Activated naive CD4-positive, alpha-beta T cell treated with anti-CD3 and anti-CD28 coated beads for 36 hours (primary cell): ENCODE measurements around the gene GRK1. TPM values are rescaled to one million over a fixed set of nuclear protein-coding genes. Genes with fewer than 3 reads are reported as not detected.
A peak's percentile ranks its signal among the peaks of the same experiment; 100 is the strongest.
"Not testable (repeated sequence)": the region's sequence is repeated elsewhere in the genome, so short reads cannot be mapped to it uniquely, and the experiment has no call there.

Experiments
- CTCF ChIA-PET: fragments of 350-600 bp; sonication (Branson Sonifier 250); formaldehyde crosslinking; loops from one replicate; lab custom pipeline; 2021; ENCODE audit warnings: antibody characterized with exemption; lab: Charles Lee
- DNase-seq: peaks from one replicate; pipeline ENCODE4 v3.0.0-alpha.2; 2020
- H3K27ac Mint-ChIP-seq: one replicate; pipeline ENCODE4 v1.8.0; 2021; ENCODE audit warnings: mild to moderate bottlenecking, mixed read lengths
- H3K27me3 Mint-ChIP-seq: one replicate; pipeline ENCODE4 v1.8.0; 2021; ENCODE audit warnings: low read depth, mixed read lengths
- H3K36me3 Mint-ChIP-seq: one replicate; pipeline ENCODE4 v1.8.0; 2021; ENCODE audit warnings: low read depth, mixed read lengths
- H3K4me1 Mint-ChIP-seq: one replicate; pipeline ENCODE4 v1.8.0; 2021; ENCODE audit warnings: low read depth, mixed read lengths
- H3K4me3 Mint-ChIP-seq: one replicate; pipeline ENCODE4 v1.8.0; 2021; ENCODE audit warnings: mild to moderate bottlenecking, moderate library complexity, mixed read lengths
- H3K9me3 Mint-ChIP-seq: one replicate; pipeline ENCODE4 v1.8.0; 2021; ENCODE audit warnings: mixed read lengths
- intact Hi-C: fragments of 100-400 bp; cut with micrococcal nuclease; formaldehyde crosslinking; loops from one replicate; pipeline ENCODE4 v1.15.1; 2023
- total RNA-seq, 2 experiments: library from RNA; stranded (reverse); gene quantifications; one replicate each; pipeline ENCODE4 v1.2.3, GENCODE V29; 2021

The GRK1 gene
- total RNA-seq, 2 experiments from 2014 or later = 0.10 TPM; not detected in 1

DNA sequence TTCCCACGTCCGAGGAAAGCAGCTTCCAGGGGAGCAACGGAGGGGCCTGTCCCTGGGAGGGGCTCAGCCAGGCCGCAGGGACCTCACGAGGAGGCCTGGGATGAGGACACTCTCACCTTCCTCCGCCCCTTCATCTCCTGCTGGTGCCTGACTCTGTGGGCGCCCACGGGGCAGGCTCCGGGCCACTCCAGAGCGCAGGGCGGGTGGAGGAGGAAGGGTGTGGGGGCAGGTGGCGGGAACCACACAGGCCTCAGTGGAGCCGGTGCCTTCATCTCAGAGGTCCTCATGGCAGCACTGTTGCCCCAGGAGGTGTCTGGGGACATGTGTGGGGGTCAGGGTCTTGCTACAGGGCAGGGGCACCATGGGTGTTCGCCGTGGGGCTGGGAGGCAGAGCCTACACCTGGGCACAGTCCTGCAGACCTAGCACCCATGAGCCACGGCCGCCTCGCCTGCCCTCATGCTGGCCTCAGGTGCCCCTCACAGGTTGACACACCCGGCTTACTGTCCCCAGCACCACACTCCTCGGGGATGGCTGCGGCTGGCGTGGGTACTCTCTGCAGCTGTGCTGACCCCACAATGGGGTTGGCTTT is 81.9 kb downstream of the GRK1 start:
- Mint-ChIP-seq H3K4me1 (no peaks in the 10 kb centered on the region), H3K4me3 (no peak overlapping the region), H3K27ac (no peak overlapping the region), H3K27me3 (peaks cover 3% of the 10 kb centered on the region), H3K9me3 (peaks cover 8% of the 10 kb centered on the region), H3K36me3 (no peaks in the 10 kb centered on the region)
- DNase-seq = no peak
- intact Hi-C loops = no loop called here
- CTCF ChIA-PET = no interaction called here

DNA sequence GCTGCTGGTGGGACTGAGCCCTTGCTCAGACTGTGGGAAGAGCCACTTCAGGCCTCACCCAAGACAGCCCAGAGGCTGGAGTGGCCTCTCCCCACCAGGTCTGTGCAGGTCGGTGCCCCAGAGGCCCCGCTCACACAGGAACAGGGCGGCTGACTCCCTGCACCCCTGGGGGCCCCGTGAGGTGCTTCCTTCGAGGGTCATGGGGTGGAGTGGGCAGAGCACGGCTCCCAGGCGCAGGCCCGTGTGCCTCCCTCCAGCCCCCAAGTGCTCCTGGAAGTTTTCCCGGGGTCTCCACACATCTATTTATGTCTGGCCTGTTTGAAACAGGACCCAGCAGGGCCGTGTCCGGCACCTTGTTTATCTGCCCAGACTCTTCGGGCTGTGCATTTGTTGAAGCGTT is 82.5 kb downstream of the GRK1 start:
- intact Hi-C loops = no loop called here
- Mint-ChIP-seq H3K4me1 (no peaks in the 10 kb centered on the region), H3K36me3 (no peaks in the 10 kb centered on the region), H3K4me3 (no peak overlapping the region), H3K27ac (no peak overlapping the region), H3K27me3 (peaks cover 3% of the 10 kb centered on the region), H3K9me3 (peaks cover 8% of the 10 kb centered on the region)
- DNase-seq = no peak
- CTCF ChIA-PET = interaction anchor here (0.9 kb wide), 1 partner anchor 8 kb away, joined by 3 read pairs; no protein-coding TSS in a partner anchor

DNA sequence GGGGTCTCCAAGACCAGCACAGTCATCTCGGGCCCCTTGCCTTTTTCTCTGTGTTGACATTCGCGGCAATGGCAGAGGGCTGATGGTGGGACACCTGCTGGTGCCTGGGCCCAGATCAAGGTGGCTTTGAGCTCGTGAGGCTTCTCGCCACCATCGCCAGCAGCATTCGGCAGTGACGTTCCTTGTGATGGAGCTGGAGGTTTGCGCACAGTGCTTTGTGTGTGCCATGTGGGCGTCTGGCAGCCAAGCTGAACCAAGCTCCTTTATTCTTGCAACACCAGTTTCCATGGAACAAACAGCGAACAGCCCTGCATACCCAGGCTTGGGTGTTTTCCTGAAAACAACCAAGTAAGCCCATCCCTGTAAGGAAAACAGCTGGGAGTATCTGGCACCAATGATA is 82.9 kb downstream of the GRK1 start:
- CTCF ChIA-PET = interaction anchor here (0.9 kb wide), 1 partner anchor 8 kb away, joined by 3 read pairs; no protein-coding TSS in a partner anchor
- Mint-ChIP-seq H3K36me3 (no peaks in the 10 kb centered on the region), H3K27me3 (peaks cover under 1% of the 10 kb centered on the region), H3K4me3 (no peak overlapping the region), H3K27ac (no peak overlapping the region), H3K4me1 (no peaks in the 10 kb centered on the region), H3K9me3 (peaks cover 8% of the 10 kb centered on the region)
- intact Hi-C loops = no loop called here
- DNase-seq = no peak

DNA sequence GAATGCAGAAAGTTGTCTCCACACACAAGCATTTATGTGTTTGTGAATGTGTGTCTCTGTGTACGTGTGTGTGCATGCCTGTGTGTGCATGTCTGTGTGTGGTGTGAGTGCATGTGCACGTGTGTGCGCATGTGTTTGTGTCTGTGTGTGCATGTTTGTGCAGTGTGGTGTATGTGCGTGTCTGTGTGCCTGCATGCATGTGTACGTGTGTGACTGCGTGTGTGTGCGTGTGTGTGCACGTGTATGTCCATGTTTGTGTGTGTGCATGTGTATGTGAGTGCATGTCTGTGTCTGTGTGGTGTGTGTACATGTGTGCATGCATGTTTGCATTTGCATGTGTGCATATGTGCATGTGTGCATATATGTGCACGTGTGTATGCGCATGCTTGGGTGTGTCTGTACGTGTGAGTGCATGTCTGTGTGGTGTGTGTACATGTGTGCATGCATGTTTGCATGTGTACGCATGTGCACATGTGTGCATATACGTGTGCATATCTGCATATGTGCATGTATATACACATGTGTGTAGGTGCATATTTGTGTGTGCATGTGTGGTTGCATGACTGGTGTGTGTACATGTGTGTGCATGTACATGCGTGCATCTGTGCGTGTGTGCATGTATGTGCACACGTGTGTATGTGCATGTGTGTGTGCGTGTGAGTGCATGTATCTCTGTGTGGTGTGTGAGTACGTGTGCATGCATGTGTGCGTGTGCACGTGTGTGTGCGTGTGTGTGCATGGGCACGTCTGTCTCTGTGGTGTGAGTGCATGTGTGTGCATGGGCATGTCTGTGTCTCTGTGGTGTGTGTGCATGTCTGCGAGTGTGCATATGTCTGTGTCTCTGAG is 83.8 kb downstream of the GRK1 start:
- CTCF ChIA-PET = interaction anchor here (0.9 kb wide), 1 partner anchor 9 kb away, joined by 3 read pairs; no protein-coding TSS in a partner anchor
- H3K27me3 Mint-ChIP-seq = no peaks in the 10 kb centered on the region
- H3K4me3 Mint-ChIP-seq = no peak overlapping the region
- H3K9me3 Mint-ChIP-seq = peaks cover 8% of the 10 kb centered on the region
- H3K36me3 Mint-ChIP-seq = no peaks in the 10 kb centered on the region
- no peak overlapping the region for H3K27ac Mint-ChIP-seq
- no peaks in the 10 kb centered on the region for H3K4me1 Mint-ChIP-seq
- intact Hi-C loops = no loop called here
- no peak for DNase-seq

DNA sequence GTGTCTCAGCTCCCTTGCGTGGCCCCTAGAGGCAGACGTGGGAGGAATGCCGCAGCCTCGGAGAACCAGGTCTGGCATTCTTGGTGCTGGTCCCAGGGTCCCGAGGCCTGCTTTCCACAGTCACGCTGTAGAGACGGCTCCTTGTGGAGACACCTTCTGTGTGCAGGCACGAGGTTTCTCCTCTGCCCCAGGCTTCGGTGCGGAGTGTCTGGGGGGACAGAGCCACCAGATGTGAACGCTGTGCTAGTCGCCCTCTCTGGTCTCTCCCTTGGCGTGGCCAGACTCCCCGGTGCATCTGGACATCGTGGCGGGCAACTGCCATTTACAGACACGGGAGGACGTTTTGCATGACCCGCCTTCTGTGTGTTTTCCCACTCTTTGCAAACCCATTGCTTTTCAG is 84.5 kb downstream of the GRK1 start:
- H3K9me3 Mint-ChIP-seq = peaks cover 8% of the 10 kb centered on the region
- CTCF ChIA-PET = no interaction called here
- no peak overlapping the region for H3K4me3 Mint-ChIP-seq
- intact Hi-C loops = no loop called here
- no peaks in the 10 kb centered on the region for H3K36me3 Mint-ChIP-seq
- H3K4me1 Mint-ChIP-seq = no peaks in the 10 kb centered on the region
- no peak for DNase-seq
- H3K27ac Mint-ChIP-seq = no peak overlapping the region
- H3K27me3 Mint-ChIP-seq = no peaks in the 10 kb centered on the region

DNA sequence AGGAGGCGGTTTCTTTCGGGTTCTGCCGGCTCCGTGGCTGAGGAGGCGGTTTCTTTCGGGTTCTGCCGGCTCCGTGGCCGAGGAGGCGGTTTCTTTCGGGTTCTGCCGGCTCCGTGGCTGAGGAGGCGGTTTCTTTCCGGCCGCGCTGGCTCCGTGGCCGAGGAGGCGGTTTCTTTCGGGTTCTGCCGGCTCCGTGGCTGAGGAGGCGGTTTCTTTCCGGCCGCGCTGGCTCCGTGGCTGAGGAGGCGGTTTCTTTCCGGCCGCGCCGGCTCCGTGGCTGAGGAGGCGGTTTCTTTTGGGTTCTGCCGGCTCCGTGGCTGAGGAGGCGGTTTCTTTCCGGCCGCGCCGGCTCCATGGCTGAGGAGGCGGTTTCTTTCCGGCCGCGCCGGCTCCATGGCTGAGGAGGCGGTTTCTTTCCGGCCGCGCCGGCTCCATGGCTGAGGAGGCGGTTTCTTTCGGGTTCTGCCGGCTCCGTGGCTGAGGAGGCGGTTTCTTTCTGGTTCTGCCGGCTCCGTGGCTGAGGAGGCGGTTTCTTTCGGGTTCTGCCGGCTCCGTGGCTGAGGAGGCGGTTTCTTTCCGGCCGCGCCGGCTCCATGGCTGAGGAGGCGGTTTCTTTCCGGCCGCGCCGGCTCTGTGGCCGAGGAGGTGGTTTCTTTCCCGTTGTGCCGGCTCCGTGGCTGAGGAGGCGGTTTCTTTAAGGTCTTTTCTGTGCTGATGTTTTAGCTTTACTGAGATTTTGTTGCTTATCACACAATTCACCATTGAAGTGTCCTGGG is 85.4 kb downstream of the GRK1 start:
- H3K4me1 Mint-ChIP-seq, H3K27me3 Mint-ChIP-seq, H3K27ac Mint-ChIP-seq, CTCF ChIA-PET, intact Hi-C loops, DNase-seq, H3K36me3 Mint-ChIP-seq, H3K4me3 Mint-ChIP-seq, H3K9me3 Mint-ChIP-seq: not testable (repeated sequence)

DNA sequence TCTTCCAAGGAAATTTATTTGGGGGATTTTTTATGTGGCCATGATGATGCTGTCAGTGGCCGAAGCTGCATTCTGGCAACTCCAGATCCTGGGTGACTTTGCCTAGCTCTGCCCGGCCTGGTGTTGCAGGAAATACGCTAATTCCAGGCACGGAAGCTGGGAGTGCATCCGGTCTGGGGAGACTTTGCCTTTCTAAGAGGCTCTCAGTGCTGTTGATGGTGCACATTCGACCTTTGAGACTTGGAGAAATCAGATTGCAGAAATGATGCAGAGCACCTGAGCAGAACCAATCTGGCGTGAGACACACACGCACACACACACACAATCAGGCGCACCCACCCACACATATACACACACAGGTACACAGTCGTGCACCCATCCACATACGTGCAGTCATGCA is 86.2 kb downstream of the GRK1 start:
- CTCF ChIA-PET = no interaction called here
- Mint-ChIP-seq H3K36me3 (no peaks in the 10 kb centered on the region), H3K4me3 (no peak overlapping the region), H3K9me3 (peaks cover 8% of the 10 kb centered on the region), H3K27ac (no peak overlapping the region), H3K27me3 (peaks cover 3% of the 10 kb centered on the region), H3K4me1 (peaks cover 4% of the 10 kb centered on the region)
- DNase-seq = no peak
- intact Hi-C loops = no loop called here

DNA sequence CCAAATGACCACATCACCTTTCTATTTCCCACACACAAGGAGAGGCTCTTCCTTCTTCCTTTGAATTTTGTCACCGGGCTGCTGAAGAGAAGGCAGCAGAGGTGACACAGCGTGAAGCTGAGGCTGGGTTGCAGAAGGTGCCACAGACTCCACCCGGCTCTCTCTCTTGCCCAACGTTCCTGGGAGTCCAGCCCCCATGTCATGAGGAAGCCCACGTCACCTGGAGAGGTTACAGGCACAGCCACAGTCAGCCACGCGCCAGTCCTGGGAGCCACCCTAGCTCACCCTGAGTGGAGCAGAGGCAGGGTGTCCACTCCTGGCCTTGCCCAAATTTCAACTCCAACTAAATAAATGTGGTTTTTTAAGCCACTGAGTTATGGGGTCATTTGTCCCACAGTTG is 87.2 kb downstream of the GRK1 start:
- no peak for DNase-seq
- CTCF ChIA-PET = no interaction called here
- Mint-ChIP-seq H3K27ac (no peak overlapping the region), H3K4me1 (peaks cover 8% of the 10 kb centered on the region), H3K4me3 (no peak overlapping the region), H3K36me3 (no peaks in the 10 kb centered on the region), H3K9me3 (peaks cover 8% of the 10 kb centered on the region), H3K27me3 (peaks cover 8% of the 10 kb centered on the region)
- intact Hi-C loops = no loop called here

DNA sequence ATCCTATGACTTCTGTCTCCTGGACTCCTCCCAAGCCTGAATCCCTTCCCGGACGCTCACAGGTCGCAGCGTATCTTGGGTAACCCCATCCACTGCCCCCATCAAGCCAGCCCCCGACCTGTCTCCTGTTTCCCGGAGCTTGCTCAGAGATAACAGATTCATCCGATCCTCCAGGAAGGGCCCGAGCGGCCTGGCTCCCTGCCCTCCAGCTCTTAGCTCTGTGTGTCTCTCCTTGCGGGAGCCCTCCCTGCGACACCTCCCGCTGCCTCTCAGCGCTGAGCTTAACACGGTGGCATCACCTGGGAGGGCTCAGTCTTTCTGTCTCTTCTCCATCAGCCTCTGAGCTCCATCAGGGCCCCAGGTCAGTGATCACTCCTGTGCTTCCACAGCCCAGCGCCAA is 87.7 kb downstream of the GRK1 start:
- CTCF ChIA-PET = no interaction called here
- peaks cover 8% of the 10 kb centered on the region for H3K9me3 Mint-ChIP-seq
- DNase-seq = no peak
- no peaks in the 10 kb centered on the region for H3K36me3 Mint-ChIP-seq
- H3K27ac Mint-ChIP-seq = no peak overlapping the region
- H3K4me1 Mint-ChIP-seq = peaks cover 13% of the 10 kb centered on the region
- H3K27me3 Mint-ChIP-seq = peaks cover 12% of the 10 kb centered on the region
- intact Hi-C loops = no loop called here
- H3K4me3 Mint-ChIP-seq = no peak overlapping the region

DNA sequence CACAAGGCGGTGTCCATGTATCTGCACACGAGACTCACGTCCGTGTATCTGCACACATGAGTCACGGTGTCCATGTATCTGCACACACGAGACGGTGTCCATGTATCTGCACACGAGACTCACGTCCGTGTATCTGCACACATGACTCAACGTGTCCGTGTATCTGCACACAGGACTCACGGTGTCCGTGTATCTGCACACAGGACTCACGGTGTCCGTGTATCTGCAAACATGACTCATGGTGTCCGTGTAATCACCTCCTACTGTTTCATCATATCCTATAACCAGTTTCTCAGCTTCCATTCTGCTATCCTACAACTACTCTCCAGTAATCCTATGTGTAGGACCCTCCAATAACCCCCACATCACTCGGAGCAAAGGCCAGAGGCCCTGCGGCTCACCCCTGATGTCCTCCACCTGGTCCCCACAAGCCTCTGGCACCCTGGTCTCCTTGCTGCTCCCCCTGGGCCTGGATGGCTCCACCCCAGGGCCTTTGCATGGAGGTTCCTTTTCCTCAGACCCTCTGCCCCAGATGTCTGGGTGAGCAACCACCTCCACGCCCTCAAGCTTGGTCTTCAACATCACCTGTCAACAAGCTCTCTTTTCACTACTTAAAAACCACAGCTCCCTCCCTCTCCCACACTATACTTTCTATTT is 89.5 kb downstream of the GRK1 start:
- H3K4me3 Mint-ChIP-seq = no peak overlapping the region
- H3K4me1 Mint-ChIP-seq = peaks cover 15% of the 10 kb centered on the region
- H3K36me3 Mint-ChIP-seq = no peaks in the 10 kb centered on the region
- DNase-seq = no peak
- CTCF ChIA-PET = interaction anchor here (1.0 kb wide), 1 partner anchor 16 kb away, joined by 5 read pairs; no protein-coding TSS in a partner anchor
- no peaks in the 10 kb centered on the region for H3K9me3 Mint-ChIP-seq
- peaks cover 28% of the 10 kb centered on the region for H3K27me3 Mint-ChIP-seq
- intact Hi-C loops = no loop called here
- H3K27ac Mint-ChIP-seq = no peak overlapping the region

DNA sequence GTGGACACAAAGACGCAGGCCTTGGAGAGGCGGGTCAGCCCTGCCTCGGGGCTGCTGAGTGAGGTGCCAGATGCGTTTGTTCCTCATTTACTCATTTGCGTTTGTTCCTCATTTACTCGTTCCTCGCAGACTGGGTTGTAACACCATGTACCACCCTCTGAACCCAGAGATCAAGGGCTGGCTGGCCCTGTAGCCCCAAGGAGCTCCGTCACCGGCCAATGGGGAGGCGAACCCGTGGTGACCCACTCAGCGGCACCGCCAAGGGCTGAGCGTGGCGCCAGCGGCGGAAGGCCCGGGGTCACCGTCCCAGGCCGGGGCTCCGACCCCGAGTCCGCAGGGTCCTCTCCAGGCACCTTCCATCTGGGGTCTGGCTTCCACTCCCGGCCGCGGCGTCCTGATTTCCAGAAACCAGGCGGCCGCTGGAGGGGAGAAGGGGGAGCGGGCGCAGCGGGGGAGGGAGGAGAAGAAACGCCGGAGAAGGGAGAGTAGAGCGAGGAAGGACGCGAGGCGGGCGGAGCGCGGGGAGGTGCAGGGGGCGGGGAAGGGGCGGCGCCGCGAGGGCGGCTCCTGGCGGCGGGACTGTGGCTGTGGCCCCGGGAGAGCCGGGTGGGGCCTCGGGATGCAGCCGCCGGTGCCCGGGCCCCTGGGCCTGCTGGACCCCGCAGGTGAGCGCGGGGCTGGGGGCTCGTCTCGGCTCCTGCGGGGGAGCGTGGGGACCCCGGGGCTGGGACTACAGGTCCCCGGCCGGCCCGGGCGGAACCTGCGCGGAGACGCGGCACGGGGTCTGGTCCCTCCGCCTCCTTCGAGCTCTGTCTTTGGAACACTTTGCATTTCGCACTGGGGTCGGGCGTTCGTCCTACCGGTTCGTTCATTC is 91.9 kb downstream of the GRK1 start, which contains the start of gene TMEM255B:
Gene TMEM255B (plus strand): TSS at position 576 of the 874 bp plus-strand sequence. CDS start 44 bp downstream, at position 620.
- Mint-ChIP-seq H3K27ac (no peak within 1 kb of the TSS), H3K9me3 (no peaks in the 10 kb centered on the region), H3K4me3 (peak within 1 kb of the TSS; percentile 86), H3K4me1 (peaks cover 15% of the 10 kb centered on the region), H3K36me3 (no peaks in the 10 kb centered on the region), H3K27me3 (peaks cover 38% of the 10 kb centered on the region)
- CTCF ChIA-PET = no interaction called here
- DNase-seq = peak; percentile 82
- intact Hi-C loops = loop anchor here (1.0 to 2.0 kb wide), 2 partner anchors 13 to 56 kb away; no protein-coding TSS in a partner anchor
